GM18520 (cell line): Measurements from ENCODE around the gene SLC25A21.
"Not testable (repeated sequence)": the region's sequence is repeated elsewhere in the genome, so short reads cannot be mapped to it uniquely, and the experiment has no call there.

Source experiments
- ATAC-seq: cut with Tn5 transposase; IDR thresholded peaks from one replicate; pipeline ENCODE4 v1.9.1; 2021; ENCODE audit not compliant: unreplicated experiment

SLC25A21 gene

DNA sequence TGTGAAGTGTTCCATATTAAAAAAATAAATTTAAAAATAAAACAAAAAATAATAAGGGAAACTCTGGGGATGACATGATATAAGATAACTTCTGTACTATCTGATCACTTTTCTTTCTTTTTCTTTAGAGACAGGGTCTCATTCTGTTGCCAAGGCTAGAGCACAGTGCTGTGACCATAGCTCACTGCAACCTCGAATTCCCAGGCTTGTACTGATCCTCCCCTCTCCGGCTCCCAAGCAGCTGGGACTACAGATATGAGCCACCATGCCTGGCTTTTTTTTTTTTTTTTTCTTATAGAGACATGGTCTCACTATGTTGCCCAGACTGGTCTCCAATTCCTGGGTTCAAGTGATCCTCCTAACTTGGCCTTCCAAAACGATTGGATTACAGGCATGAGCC lies 14.9 kb upstream of the SLC25A21 start:
- ATAC-seq = no peak

- no peak for ATAC-seq
Observed at GRCh38 chr14:37186865-37187264, 14.5 kb upstream of the SLC25A21 start.

DNA sequence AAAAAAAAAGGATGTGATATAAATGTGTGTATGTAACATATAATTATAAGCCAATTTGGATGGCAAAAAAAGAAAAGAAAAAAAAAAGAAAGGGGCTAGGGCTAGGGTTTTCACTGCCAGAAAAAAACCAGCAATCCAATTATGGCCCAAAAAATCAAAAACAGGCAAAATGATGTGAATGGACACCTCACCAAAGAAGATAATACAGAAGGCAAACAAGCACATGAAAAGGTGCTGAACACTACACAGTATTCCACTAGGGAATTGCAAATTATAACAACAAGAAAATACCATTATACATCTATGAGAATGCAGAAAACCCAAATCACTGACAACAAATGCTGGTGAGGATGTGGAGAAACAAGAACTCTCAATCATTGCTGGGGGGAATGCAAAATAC lies 13.3 kb upstream of the SLC25A21 start:
- ATAC-seq = no peak

DNA sequence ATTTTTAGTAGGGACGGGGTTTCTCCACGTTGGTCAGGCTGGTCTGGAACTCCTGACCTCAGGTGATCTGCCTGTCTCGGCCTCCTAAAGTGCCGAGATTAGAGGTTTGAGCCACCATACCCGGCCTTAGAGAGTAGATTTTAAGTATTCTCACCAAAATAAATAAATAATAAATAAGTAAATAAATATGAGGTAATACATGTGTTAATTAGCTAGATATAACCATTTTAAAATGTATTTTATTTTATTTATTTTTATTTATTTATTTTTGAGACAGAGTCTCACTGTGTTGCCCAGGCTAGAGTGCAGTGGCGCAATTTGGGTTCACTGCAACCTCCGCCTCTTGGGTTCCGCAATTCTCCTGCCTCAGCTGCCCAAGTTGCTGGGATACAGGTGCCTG lies 12.1 kb upstream of the SLC25A21 start:
- ATAC-seq = not testable (repeated sequence)

GRCh38 chr14:37181441-37181840 lies 9.0 kb upstream of the SLC25A21 start:
- ATAC-seq = no peak

DNA sequence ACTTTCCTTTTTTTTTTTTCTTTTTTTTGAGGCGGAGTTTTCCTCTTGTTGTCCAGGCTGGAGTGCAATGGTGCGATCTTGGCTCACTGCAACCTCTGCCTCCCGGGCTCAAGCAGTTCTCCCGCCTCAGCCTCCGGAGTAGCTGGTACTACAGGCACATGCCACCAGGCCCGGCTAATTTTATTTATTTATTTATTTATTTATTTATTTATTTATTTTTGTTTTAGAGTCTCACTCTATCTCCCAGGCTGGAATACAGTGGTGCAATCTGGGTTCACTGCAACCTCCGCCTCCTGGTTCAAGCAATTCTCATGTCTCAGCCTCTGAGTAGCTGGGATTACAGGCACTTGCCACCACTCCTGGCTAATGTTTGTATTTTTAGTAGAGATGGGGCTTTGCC lies 8.5 kb upstream of the SLC25A21 start:
- not testable (repeated sequence) for ATAC-seq

DNA sequence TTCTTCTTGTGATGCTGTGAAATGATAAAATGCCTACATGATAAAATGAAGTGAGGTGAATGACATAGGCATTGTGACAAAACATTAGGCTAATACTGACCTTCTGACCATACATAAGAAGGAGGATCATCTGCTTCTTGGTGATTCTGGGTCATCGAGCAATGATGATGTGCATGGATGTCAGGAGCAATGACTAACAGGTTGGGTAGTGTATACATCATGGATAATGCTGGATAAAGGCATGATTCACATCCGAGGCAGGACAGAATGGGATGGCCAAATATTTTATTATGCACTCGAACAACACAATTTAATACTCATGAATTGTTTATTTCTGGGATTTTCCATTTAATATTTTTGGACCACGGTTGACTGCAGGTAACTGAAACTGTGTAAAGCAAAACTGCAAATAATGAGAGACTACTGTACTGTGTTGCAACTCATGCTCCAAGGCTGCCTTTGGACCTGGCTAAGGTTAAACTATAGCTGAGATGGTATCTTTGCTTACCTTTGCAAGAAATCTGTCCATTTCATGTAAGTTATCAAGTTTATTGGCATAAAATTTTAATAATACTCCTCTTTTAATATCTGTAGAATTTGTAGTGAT lies 7.6 kb upstream of the SLC25A21 start:
- no peak for ATAC-seq

DNA sequence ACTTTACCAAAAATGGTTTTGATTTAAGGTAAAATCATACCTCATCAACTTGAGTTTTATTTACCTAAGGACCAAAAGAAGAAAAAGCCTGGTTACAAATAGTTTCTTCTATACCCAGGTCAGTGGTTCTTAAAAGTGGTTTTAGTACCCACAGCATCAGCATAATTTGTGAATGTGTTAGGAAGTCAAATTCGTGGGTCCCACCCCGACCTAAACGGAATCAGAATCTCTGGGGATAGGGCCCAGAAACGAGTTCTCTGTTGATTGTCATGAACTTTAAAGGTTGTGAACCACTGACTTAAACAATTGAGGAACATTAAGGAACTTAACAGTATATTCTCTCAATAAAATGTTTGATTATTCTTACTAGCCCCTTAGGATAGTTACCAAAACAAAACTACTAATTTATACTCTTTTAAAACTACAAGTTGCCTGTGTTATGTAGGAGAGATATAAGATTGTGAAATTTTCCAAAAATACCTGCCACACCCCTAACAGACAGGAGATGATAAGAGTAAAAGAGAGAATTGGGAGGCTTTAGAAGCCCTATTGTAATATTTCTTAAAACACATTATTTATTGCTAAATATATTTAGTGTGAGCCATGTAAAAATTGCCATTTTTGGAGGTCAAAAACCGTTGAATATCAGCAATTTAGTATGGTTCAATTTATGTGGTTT lies 669 bp upstream of the SLC25A21 start:
- ATAC-seq = no peak

GRCh38 chr14:37171678-37172023 lies 755 bp downstream of the SLC25A21 start:
- no peak for ATAC-seq

DNA sequence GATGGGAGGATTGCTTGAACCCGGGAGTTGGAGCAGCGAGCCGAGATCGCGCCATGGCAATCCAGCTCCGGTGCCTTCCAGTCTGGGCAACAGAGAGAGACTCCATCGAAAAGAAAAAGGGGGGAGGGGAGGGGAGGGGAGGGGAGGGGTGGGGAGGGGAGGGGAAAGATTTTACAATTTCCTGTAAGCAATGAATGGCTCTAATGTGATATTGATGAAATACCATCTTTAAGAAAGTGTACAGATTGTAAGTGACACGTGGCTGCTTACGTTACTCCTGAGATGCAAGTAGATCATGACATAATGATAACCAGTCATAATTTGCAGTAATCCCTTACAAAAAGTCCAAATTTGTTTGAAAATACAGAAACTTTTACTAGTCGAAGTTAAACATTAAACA lies 1.4 kb downstream of the SLC25A21 start:
- no peak for ATAC-seq

- ATAC-seq = no peak
Observed at GRCh38 chr14:37170237-37170636, 2.2 kb downstream of the SLC25A21 start.

GRCh38 chr14:37168721-37169120 lies 3.7 kb downstream of the SLC25A21 start:
- ATAC-seq = no peak

GRCh38 chr14:37167151-37168047 lies 5.0 kb downstream of the SLC25A21 start:
- ATAC-seq = no peak

DNA sequence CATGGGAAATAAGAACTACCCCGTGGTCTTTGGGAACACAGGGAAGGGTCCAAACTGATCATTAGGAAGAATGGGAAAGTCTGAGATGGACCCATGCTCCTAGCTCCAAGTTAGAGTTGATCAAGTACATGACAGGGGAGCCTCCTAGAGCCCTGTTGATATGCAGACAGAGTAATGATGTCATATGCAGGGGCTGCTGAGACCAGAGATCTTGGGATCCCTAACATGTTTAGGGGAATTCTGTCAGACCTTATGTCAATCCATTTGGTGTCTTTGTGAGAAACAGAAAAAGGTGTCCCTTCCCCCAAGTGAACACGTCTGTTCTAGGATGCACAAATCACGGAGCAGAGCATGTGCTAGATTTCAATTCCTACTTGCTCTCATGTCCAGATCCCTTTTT lies 6.6 kb downstream of the SLC25A21 start:
- no peak for ATAC-seq

DNA sequence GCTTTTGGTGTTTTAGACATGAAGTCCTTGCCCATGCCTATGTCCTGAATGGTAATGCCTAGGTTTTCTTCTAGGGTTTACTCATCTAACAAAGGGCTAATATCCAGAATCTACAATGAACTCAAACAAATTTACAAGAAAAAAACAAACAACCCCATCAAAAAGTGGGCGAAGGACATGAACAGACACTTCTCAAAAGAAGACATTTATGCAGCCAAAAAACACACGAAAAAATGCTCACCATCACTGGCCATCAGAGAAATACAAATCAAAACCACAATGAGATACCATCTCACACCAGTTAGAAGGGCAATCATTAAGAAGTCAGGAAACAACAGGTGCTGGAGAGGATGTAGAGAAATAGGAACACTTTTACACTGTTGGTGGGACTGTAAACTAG lies 10.1 kb downstream of the SLC25A21 start:
- ATAC-seq = not testable (repeated sequence)

- ATAC-seq = no peak
Observed at GRCh38 chr14:37157987-37158386, 14.4 kb downstream of the SLC25A21 start.

- no peak for ATAC-seq
Observed at GRCh38 chr14:37153483-37153882, 18.9 kb downstream of the SLC25A21 start.

- ATAC-seq = no peak
Observed at GRCh38 chr14:37153005-37153404, 19.4 kb downstream of the SLC25A21 start.

DNA sequence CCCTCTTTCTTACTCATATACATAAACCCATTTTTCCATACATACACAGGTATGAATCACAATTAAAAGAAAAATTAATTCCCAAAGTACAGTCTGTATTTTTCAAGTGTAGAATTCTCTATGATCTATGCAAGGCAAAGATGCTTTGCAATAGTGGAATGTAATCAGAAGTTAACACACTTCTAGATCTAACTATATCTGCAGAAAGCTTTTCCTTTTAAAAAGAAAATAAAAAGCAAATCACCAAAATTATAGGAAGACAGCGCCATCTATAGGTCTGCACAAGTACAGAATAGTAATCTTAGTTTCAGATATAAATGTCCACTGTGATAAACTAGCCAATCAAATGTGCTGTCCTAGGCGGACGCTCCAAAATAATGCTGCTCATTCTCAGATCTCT lies 22.0 kb downstream of the SLC25A21 start:
- no peak for ATAC-seq

DNA sequence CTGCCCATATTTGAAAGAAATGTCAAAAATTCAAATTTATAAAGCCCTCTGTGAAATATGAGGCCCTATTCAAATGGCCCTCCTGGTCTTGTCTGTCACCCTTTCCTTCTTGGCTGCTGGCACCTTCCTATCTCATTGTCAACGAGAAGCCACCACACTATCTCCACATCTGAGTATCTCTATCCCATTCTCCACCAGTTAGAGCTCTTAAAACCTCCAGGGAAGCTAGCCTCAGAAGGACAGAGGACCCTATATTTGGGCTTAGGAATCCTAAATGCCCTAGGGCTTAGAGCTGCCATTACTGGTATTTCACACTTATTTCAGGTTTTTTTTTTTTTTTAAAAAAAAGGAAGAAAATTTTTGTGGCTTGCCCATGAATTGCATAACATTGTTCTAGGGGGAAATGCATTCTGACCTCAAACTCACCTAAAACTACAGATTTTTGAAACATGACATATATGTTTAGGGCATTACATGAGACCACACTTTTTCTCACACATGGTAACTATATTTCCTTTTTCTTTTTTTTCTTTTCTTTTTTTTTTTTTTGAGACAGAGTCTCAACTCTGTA lies 25.0 kb downstream of the SLC25A21 start:
- no peak for ATAC-seq

DNA sequence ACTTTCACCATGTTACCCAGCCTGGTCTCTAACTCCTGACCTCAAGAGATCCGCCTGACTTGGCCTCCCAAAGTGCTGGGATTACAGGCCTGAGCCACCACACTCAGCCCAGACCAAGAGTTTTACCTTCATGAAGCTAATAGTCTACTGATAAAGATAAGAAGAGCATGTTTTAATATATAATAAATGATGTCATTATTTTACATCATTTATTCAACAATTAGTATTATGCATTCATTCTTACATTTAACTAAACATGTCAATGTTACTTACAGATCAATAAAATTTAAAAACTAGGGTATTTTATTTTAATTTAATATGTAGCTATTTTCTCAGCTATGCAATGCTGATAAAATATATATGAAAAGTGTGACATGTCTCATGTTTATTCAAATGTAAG lies 26.0 kb downstream of the SLC25A21 start:
- not testable (repeated sequence) for ATAC-seq

DNA sequence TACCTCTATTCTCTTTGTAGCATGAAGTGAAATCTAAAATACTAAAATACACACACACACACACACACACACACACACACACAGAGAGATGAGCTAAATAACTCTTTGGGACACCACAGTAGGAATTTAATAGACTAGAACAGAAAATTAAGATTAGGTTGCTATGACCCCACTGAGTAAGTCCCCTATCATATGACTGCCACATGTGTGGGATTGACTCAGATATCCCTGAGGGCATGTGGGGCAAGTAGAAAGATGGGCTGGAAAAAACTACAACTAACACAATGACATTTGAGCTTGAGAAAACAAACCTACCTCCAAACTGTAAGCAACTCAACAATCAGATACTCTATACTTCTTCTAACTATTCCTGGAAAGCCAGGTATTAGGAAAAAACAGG lies 27.0 kb downstream of the SLC25A21 start:
- ATAC-seq = no peak
